NCI-H345 treated with DMSO at 0.1 percent for 48 hours (cell line): ENCODE measurements around the gene P2RX5.
"Not testable (repeated sequence)": the region's sequence is repeated elsewhere in the genome, so short reads cannot be mapped to it uniquely, and the experiment has no call there.

Source experiments
- DNase-seq: peaks from one replicate; lab custom pipeline; 2025; ENCODE audit not compliant: unreplicated experiment; lab: John Stamatoyannopoulos, UW

P2RX5 gene

GRCh38 chr17:3715296-3715695, 19.3 kb upstream of the P2RX5 start:
- no peak for DNase-seq

DNA sequence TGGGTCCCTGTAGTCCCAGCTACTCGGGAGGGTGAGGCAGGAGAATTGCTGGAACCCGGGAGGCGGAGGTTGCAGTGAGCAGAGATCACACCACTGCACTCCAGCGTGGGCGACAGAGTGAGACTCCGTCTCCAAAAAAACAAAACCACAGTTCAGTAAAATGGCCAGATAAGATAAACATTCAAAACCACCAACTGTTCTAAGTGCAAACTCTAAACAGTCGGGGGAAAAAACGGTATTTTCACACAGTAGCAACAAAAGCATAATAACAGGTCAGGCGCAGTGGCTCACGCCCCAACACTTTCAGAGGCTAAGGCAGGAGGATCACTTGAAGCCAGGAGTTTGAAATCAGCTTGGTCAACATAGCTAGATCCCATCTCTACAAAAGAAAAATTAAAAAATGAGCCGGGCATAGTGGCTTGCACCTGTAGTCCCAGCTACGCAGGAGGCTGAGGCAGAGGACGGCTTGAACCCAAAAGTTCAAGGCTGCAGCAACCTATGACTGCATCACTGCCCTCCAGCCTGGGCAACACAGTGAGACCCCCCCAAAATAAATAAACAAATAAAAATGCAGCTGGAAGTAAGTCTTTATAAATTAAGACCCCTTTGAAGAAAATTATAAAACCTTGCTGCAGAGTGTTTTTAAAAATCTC, 17.0 kb upstream of the P2RX5 start:
- DNase-seq = no peak

- no peak for DNase-seq
Measured at GRCh38 chr17:3710951-3711383, 15.0 kb upstream of the P2RX5 start.

- no peak for DNase-seq
Measured at GRCh38 chr17:3708366-3708765, 12.4 kb upstream of the P2RX5 start.

DNA sequence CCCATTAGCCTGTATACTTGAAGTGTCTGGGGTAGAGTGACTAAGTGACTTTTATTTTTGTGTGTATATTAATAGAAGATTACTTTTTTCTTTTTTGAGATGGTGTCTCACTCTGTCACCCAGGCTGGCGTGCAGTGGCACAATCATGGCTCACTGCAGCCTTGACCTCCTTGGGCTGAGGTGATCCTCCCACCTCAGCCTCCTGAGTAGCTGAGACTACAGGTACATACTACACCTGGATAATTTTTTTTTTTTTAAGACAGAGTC, 9.7 kb upstream of the P2RX5 start:
- DNase-seq = not testable (repeated sequence)

- no peak for DNase-seq
Measured at GRCh38 chr17:3704931-3705717, 9.2 kb upstream of the P2RX5 start.

DNA sequence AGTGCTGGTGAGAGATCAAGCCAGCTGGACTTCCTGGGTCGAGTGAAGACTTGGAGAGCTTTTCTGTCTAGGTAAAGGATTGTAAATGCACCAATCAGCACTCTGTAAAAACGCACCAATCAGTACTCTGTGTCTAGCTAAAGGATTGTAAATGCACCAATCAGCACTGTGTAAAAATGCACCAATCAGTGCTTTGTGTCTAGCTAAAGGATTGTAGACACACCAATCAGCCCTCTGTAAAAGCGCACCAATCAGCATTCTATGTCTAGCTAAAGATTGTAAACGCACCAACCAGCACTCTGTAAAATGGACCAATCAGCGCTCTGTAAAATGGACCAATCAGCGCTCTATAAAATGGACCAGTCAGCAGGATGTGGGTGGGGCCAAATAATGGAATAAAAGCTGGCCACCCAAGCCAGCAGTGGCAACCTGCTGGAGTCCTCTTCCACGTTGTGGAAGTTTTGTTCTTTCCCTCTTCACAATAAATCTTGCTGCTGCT, 6.1 kb upstream of the P2RX5 start:
- not testable (repeated sequence) for DNase-seq

- no peak for DNase-seq
Measured at GRCh38 chr17:3699951-3700350, 4.0 kb upstream of the P2RX5 start.

DNA sequence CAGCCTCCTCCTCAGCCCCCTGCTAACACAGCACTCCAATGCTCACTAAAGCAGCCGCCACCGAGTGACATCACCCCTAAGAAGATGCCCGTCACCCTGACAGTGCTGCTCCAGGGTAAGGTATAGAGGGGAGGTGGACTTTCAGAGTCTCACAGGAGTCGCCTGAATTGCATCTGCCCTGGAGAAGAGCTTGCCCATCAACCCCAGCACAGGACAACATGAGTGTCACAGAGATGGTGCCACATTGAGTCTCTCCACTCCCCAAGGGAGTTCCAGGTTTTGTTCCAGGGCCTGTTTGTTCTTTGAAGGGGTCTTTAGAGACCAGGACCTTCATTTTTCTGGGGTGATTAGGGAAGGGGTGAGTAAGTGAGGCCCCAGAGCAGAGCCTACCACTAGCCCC, 2.2 kb upstream of the P2RX5 start:
- no peak for DNase-seq

GRCh38 chr17:3697103-3697476, 1.1 kb upstream of the P2RX5 start:
- DNase-seq = no peak

- no peak for DNase-seq
Measured at GRCh38 chr17:3695129-3695722, 729 bp downstream of the P2RX5 start.

DNA sequence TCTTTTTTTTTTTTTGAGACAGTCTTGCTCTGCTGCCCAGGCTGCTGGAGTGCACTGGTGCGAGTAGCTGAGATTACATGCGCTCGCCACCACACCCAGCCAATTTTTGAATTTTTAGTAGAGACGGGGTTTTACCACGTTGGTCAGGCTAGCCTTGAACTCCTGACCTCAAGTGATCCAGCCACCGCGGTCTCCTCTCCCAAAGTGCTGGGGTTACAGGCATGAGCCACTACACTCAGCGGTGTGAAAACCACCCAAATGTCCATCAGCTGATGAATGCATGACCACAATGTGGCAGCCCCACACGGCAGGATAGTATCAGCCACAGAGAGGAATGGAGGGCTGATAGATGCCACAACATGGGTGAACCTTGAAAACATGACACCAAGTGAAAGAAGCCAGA, 2.1 kb downstream of the P2RX5 start:
- DNase-seq = no peak

GRCh38 chr17:3693141-3693540, 2.8 kb downstream of the P2RX5 start:
- DNase-seq = no peak

GRCh38 chr17:3692346-3692745, 3.6 kb downstream of the P2RX5 start:
- no peak for DNase-seq

- no peak for DNase-seq
Measured at GRCh38 chr17:3691617-3692067, 4.3 kb downstream of the P2RX5 start.

DNA sequence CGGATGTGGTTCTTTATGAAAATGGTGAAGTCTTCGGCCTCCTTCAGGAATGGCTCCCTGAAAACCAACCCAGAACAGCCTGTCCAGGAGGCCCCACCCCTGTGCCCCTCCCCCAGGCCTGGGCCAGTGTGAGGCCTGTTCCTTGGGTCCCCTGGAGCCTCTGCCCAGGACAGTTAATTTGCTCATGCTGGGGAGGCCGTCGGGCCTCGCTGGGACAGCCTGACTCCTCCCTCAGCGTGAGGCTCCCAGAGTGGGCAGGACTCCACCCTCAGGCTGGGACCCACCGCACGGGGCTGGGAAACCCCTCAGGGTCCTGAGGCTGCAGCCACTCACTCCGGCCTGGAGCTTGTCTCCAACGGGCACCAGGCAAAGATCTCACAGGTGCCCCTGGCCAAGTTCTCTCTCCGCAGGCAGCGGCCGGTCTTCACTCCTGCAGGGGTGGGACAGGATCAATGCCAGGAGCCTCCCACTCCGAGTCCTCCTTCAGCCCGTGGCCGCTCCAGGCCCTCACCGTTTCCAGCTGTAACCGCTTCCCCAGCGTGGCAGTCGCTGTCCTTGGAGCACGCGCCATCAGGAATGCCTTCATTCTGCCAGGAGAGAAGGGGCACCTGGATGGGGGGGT, 5.8 kb downstream of the P2RX5 start:
- DNase-seq = no peak

GRCh38 chr17:3689262-3690093, 6.5 kb downstream of the P2RX5 start:
- no peak for DNase-seq

GRCh38 chr17:3688852-3689261, 7.1 kb downstream of the P2RX5 start:
- no peak for DNase-seq

DNA sequence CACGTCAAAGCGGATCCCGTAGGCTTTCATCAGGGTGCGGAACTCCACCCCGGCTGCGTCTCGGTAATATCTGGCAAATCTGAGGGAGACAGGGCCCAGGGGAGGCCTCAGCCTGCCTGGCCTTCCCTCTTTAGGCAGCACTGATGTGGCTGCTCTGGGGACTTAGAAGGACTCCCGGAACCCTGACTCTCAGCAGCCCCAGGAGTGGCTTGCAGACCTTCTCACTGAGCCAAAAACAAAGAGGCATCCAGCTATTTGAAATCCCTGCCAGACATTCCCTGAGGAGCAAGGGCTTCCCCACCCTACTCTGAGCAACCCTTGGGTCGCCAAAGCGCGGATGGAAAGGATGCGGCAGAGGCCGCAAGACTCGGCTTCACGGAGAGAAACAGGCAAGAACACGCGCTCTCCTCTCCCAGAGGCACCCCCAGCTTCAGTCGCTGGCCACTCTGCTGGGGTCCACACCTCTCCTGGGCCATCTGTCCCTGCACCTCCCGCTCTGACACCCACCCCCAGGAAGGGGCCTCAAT, 7.9 kb downstream of the P2RX5 start:
- DNase-seq = no peak

- no peak for DNase-seq
Measured at GRCh38 chr17:3685174-3685573, 10.8 kb downstream of the P2RX5 start.

GRCh38 chr17:3683054-3683511, 12.9 kb downstream of the P2RX5 start:
- DNase-seq = no peak
